Vagina (tissue), 2 donors: ENCODE results near the gene IRF9. TPM values are rescaled to one million over a fixed set of nuclear protein-coding genes. Genes with fewer than 3 reads are reported as not detected.

Experiments
- DNase-seq, 2 donors: peaks; one replicate each; pipeline ENCODE4 v3.0.0-alpha.2; 2017; ENCODE audit errors: extremely low spot score in 2 of 2
- H3K27ac ChIP-seq: fragments of 200-600 bp; sonication (generic); one replicate; pipeline ENCODE4 v1.5.1; 2019
- H3K27me3 ChIP-seq: fragments of 200-600 bp; sonication (generic); one replicate; pipeline ENCODE4 v1.5.1; 2019
- H3K36me3 ChIP-seq, 2 donors: fragments of 200-600 bp; sonication (generic); one replicate each; pipeline ENCODE4 v1.5.1; 2017 to 2019
- H3K4me1 ChIP-seq: fragments of 200-600 bp; sonication (generic); one replicate; pipeline ENCODE4 v1.5.1; 2019
- H3K4me3 ChIP-seq, 2 donors: fragments of 200-600 bp; sonication (generic); 1 replicate in 1 of 2; 2 replicates in 1 of 2; pipeline ENCODE4 v1.5.1; 2016 to 2019
- H3K9me3 ChIP-seq: fragments of 200-600 bp; sonication (generic); one replicate; pipeline ENCODE4 v1.5.1; 2019
- POLR2A ChIP-seq, 2 donors: fragments of 450-650 bp; IDR thresholded peaks; one replicate each; pipeline ENCODE4 v1.6.1; 2017; ENCODE audit warnings: antibody characterized with exemption in 2 of 2, mild to moderate bottlenecking in 2 of 2, moderate library complexity in 2 of 2
- POLR2AphosphoS5 ChIP-seq, 2 donors: sonication (generic); formaldehyde crosslinking; IDR thresholded peaks; one replicate each; pipeline ENCODE4 v1.9.0; 2017; ENCODE audit warnings: antibody characterized with exemption in 2 of 2, mild to moderate bottlenecking in 2 of 2, low read depth in 1 of 2; ENCODE audit not compliant: insufficient read depth in 1 of 2
- intact Hi-C: fragments of 100-400 bp; cut with DNase I; formaldehyde crosslinking; loops from one replicate; pipeline ENCODE4 v1.15.1; 2023
- total RNA-seq: library from RNA; depleted of rRNA; stranded (reverse); fragments of >200 nt; gene quantifications from one replicate; pipeline ENCODE4 v1.2.3, GENCODE V29; 2016
- TF ChIP-seq, protein P1 (sequence below), 3 experiments: fragments of 450-650 bp in 2 of 3; fragments of 200-600 bp in 1 of 3; sonication (generic) in 1 of 3; IDR thresholded peaks; one replicate each; pipeline ENCODE4 v1.5.1; 2017 to 2019; ENCODE audit warnings: antibody characterized with exemption in 3 of 3, mild to moderate bottlenecking in 2 of 3, moderate library complexity in 2 of 3

The IRF9 gene
- total RNA-seq, 1 donor from 2014 or later, result 55.0 TPM

DNA sequence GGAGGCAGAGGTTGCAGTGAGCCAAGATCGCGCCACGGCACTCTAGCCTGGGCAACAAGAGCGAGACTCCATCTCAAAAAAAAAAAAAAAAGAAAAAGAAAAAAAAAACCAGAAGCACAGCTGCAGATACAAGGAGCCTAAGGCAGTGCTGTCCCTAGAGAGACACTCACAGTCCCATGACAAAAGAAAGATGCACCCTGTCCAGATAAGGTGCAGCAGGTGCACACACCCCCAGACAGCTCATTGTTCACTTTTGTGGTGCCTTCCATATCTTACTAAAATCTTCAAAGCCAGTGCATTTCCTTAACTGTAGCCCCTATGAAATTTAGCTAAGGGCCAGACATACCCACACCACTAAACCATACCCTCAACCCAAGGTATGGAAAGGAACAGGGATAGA, 38.6 kb upstream of the IRF9 start:
- peaks cover 0 to 56% of the 10 kb centered on the region in 2 donors for H3K36me3 ChIP-seq
- TF ChIP-seq, protein P1, sequence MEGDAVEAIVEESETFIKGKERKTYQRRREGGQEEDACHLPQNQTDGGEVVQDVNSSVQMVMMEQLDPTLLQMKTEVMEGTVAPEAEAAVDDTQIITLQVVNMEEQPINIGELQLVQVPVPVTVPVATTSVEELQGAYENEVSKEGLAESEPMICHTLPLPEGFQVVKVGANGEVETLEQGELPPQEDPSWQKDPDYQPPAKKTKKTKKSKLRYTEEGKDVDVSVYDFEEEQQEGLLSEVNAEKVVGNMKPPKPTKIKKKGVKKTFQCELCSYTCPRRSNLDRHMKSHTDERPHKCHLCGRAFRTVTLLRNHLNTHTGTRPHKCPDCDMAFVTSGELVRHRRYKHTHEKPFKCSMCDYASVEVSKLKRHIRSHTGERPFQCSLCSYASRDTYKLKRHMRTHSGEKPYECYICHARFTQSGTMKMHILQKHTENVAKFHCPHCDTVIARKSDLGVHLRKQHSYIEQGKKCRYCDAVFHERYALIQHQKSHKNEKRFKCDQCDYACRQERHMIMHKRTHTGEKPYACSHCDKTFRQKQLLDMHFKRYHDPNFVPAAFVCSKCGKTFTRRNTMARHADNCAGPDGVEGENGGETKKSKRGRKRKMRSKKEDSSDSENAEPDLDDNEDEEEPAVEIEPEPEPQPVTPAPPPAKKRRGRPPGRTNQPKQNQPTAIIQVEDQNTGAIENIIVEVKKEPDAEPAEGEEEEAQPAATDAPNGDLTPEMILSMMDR (IDR thresholded peaks at IDR 0.05), result no peak

DNA sequence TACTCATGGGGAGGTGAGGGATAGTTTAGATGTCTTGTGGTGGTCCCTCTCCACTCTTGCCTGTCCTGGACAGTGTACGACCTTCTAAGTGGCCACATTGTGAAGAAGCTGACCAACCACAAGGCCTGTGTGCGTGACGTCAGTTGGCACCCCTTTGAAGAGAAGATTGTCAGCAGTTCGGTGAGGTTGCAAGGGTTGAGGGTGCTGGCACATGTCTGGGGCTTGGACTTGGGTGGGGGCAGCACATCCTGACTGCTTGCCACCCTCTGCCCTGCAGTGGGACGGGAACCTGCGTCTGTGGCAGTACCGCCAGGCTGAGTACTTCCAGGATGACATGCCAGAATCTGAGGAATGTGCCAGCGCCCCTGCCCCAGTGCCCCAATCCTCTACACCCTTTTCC, 38.2 kb upstream of the IRF9 start:
- Histone ChIP-seq H3K4me1 (no peaks in the 10 kb centered on the region), H3K27me3 (no peaks in the 10 kb centered on the region), H3K27ac (no peak overlapping the region), H3K4me3 (no peak overlapping the region), H3K36me3 (peaks cover 0 to 51% of the 10 kb centered on the region in 2 donors), H3K9me3 (no peaks in the 10 kb centered on the region)
- intact Hi-C loops, result no loop called here
- DNase-seq, result no peak
- TF ChIP-seq, protein P1 (IDR thresholded peaks at IDR 0.05), result no peak
- TF ChIP-seq POLR2AphosphoS5 (IDR thresholded peaks at IDR 0.05; ENCODE audit: insufficient read depth in 1 of 2, low read depth in 1 of 2) (no peak), POLR2A (IDR thresholded peaks at IDR 0.05) (no peak)

More for the DNA sequence above, 38.6 kb upstream of the IRF9 start:
- H3K27me3 ChIP-seq, result no peaks in the 10 kb centered on the region
- no peak overlapping the region for H3K27ac ChIP-seq
- intact Hi-C loops, result no loop called here
- H3K4me1 ChIP-seq, result no peaks in the 10 kb centered on the region
- DNase-seq, result no peak
- no peaks in the 10 kb centered on the region for H3K9me3 ChIP-seq
- no peak overlapping the region for H3K4me3 ChIP-seq

DNA sequence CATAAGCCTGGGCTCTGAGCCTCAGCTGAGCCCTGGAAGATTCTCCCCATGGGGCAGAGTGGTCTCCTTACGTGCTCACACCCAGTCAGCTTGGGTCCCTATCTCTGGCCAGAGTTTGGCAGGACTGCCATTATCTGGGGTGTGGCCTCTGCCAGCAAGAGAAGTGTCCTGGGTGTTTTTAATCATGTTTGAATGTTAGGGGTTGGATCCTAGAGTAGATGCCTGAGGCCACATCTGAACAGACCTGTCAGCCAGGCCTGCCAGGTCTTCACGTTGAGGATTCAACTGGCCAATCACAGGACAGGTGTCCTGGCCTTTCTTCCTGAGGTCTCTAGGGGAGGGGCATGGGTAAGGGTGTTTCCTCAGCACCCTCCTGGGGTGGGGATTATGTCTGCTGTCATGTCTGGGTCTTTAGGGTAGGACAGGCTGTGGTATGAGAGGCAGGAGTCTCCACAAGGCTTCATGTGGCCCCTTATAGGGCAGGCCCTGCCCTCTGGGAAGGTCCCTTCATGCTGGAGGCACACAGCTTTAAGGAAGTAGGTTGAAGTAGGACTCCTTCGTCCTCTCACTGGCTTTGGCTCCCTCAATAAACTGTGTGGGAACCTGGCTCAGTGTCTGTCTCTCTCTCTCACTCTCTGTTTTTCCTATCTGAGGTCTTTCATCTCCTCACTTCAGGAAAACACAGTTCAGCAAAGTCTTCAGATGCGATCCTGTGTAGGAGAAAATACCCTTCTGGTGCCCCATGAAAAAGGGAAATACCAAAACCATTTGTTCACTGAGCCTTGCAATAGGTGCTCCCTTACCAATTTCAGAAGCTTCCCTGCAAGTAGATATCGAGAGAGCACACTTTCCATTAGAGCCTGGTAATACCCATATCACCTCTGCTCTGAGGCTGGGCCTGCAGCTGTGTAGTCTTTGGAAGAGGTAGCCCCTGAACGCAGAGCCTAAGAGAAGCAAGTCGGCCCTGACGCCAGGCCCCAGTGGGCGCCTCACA, 37.3 kb upstream of the IRF9 start:
- intact Hi-C loops, result no loop called here
- H3K36me3 ChIP-seq, result peaks cover 0 to 43% of the 10 kb centered on the region in 2 donors
- no peaks in the 10 kb centered on the region for H3K9me3 ChIP-seq
- DNase-seq, result no peak
- no peak overlapping the region for H3K27ac ChIP-seq
- no peak for TF ChIP-seq POLR2AphosphoS5 (IDR thresholded peaks at IDR 0.05; ENCODE audit: insufficient read depth in 1 of 2, low read depth in 1 of 2)
- TF ChIP-seq, protein P1 (IDR thresholded peaks at IDR 0.05), result no peak
- no peak for TF ChIP-seq POLR2A (IDR thresholded peaks at IDR 0.05)
- no peak overlapping the region for H3K4me3 ChIP-seq
- no peaks in the 10 kb centered on the region for H3K27me3 ChIP-seq
- H3K4me1 ChIP-seq, result no peaks in the 10 kb centered on the region

DNA sequence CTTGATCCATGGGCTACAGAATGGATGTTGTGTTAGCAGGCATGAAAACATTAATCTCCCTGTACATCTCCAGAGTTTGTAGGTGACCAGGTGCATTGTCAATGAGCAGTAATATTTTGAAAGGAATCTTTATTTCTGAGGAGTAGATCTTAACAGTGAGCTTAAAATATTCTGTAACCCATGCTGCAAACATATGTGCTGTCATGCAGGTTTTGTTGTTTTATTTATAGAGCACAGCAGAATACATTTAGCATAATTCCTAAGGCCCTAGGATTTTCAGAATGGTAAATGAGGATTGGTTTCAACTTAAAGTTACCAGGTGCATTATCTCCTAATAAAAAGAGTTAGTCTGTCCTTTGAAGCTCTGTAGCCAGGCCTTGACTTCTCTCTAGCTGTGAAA, 34.1 kb upstream of the IRF9 start:
- no peaks in the 10 kb centered on the region for H3K4me1 ChIP-seq
- no peak overlapping the region for H3K27ac ChIP-seq
- no peak for DNase-seq
- no peak overlapping the region for H3K4me3 ChIP-seq
- TF ChIP-seq, protein P1 (IDR thresholded peaks at IDR 0.05), result no peak
- TF ChIP-seq POLR2A (IDR thresholded peaks at IDR 0.05) (no peak), POLR2AphosphoS5 (IDR thresholded peaks at IDR 0.05; ENCODE audit: insufficient read depth in 1 of 2, low read depth in 1 of 2) (no peak)
- H3K9me3 ChIP-seq, result no peaks in the 10 kb centered on the region
- H3K36me3 ChIP-seq, result peaks cover 0 to 18% of the 10 kb centered on the region in 2 donors
- no peaks in the 10 kb centered on the region for H3K27me3 ChIP-seq
- intact Hi-C loops, result no loop called here

DNA sequence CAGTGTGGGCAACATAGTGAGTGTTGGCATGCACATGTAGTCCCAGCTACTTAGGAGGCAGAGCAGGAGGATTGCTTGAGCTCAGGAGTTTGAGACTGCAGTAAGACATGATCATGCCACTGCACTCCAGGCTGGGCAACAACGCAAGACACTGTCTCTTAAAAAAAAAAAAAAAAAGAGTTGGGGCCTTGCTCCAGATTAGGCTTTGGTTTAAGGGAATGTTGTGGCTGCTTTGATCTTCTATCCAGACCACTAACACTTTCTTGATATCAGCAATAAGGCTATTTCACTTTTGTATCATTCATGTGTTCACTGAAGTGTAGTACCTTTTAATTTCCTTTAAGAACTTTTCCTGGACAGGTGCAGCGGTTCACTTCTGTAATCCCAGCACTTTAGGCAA, 33.4 kb upstream of the IRF9 start:
- H3K27me3 ChIP-seq, result no peaks in the 10 kb centered on the region
- no peak overlapping the region for H3K27ac ChIP-seq
- intact Hi-C loops, result no loop called here
- peaks cover 0 to 10% of the 10 kb centered on the region in 2 donors for H3K36me3 ChIP-seq
- no peak for TF ChIP-seq POLR2AphosphoS5 (IDR thresholded peaks at IDR 0.05; ENCODE audit: insufficient read depth in 1 of 2, low read depth in 1 of 2)
- TF ChIP-seq POLR2A (IDR thresholded peaks at IDR 0.05), result no peak
- TF ChIP-seq, protein P1 (IDR thresholded peaks at IDR 0.05), result no peak
- no peaks in the 10 kb centered on the region for H3K9me3 ChIP-seq
- DNase-seq, result no peak
- no peak overlapping the region for H3K4me3 ChIP-seq
- H3K4me1 ChIP-seq, result no peaks in the 10 kb centered on the region
